ENCODE data around the gene TSSK2.

TSSK2 gene

DNA sequence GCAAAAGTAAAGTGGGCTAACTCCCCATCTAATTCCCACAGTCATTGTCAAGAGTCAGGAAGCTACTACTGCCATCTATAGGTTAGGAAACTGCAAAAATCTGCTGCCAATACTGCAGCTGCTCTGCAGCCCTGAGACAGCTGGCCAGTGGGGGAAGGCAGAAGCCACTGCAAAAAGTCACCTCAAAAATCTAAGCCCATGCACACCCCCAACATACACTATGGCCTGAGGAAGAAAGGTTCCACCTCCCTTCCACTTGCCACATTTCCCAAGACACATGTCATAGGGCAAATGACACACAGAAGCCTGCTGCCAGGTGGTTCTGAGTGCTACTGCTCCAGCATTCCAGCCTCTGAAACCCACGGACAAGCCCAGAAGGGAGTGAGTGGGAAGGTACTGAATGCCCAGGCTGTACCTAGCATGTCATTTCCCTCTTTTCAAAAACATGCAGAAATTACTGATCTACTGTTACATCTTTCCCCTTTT is 45.8 kb upstream of the TSSK2 start:
- Histone ChIP-seq H3K4me1 (ENCODE audit: insufficient read depth, poor library complexity, severe bottlenecking) (peaks cover 15% of the 10 kb centered on the region), H3K4me3 (ENCODE audit: severe bottlenecking) (no peak overlapping the region), H3K27me3 (ENCODE audit: insufficient read depth, poor library complexity, severe bottlenecking) (no peaks in the 10 kb centered on the region), H3K9me3 (ENCODE audit: severe bottlenecking) (no peaks in the 10 kb centered on the region), H3K27ac (ENCODE audit: poor library complexity, severe bottlenecking) (peak overlapping the region; percentile 33), H3K36me3 (ENCODE audit: low read depth) (peaks cover 27% of the 10 kb centered on the region)
- no peak for DNase-seq (ENCODE audit: low spot score)
- peak; percentile 65; the same call in 1 of the 3 replicates for ATAC-seq (ENCODE audit: low read depth)
- TF ChIP-seq, protein P1, sequence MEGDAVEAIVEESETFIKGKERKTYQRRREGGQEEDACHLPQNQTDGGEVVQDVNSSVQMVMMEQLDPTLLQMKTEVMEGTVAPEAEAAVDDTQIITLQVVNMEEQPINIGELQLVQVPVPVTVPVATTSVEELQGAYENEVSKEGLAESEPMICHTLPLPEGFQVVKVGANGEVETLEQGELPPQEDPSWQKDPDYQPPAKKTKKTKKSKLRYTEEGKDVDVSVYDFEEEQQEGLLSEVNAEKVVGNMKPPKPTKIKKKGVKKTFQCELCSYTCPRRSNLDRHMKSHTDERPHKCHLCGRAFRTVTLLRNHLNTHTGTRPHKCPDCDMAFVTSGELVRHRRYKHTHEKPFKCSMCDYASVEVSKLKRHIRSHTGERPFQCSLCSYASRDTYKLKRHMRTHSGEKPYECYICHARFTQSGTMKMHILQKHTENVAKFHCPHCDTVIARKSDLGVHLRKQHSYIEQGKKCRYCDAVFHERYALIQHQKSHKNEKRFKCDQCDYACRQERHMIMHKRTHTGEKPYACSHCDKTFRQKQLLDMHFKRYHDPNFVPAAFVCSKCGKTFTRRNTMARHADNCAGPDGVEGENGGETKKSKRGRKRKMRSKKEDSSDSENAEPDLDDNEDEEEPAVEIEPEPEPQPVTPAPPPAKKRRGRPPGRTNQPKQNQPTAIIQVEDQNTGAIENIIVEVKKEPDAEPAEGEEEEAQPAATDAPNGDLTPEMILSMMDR (IDR thresholded peaks at IDR 0.05; ENCODE audit: poor library complexity, severe bottlenecking), result peak; percentile 50

DNA sequence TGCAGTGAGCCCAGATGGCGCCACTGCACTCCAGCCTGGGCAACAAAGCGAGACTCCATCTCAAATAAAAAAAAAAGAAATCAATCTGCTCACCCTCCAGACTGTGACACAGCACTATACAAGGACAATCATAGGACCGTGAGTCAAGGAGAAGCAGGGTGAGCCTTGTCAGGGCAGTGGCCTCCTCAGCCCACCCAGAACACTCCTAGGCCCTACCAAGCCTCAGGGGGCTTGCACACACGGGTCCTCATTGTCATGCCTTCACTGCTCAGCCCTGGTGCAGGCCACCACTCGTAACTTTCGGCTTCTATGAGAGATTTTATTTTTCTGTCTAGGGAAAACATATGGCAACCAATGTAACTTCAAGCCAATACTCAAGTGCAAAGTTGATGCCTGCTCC is 44.7 kb upstream of the TSSK2 start:
- H3K4me1 ChIP-seq (ENCODE audit: insufficient read depth, poor library complexity, severe bottlenecking), result peaks cover 15% of the 10 kb centered on the region
- no peak for ATAC-seq (ENCODE audit: low read depth)
- no peaks in the 10 kb centered on the region for H3K27me3 ChIP-seq (ENCODE audit: insufficient read depth, poor library complexity, severe bottlenecking)
- H3K4me3 ChIP-seq (ENCODE audit: severe bottlenecking), result no peak overlapping the region
- DNase-seq (ENCODE audit: low spot score), result no peak
- TF ChIP-seq, protein P1 (IDR thresholded peaks at IDR 0.05; ENCODE audit: poor library complexity, severe bottlenecking), result no peak
- peak overlapping the region; percentile 33 for H3K27ac ChIP-seq (ENCODE audit: poor library complexity, severe bottlenecking)
- peaks cover 24% of the 10 kb centered on the region for H3K36me3 ChIP-seq (ENCODE audit: low read depth)
- H3K9me3 ChIP-seq (ENCODE audit: severe bottlenecking), result no peaks in the 10 kb centered on the region

DNA sequence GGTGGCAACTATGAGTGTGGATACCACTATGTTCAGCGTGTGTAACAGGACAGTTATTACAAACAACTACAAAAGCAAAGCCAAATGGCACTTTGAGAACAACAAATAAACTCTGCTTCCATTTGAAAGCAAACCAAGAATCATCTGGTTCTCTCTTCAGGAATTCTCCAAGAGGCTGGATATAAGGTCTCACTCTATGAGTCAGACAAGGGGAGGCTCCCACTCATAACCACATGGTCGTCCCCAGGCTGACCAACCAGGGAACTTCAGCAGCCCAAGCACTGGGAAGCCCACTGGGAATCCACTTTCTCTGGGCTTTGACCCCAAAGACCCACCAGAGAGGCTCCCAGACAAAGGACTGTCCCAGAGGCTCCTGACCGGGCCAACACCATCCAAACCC is 44.2 kb upstream of the TSSK2 start:
- peaks cover 20% of the 10 kb centered on the region for H3K36me3 ChIP-seq (ENCODE audit: low read depth)
- peak overlapping the region; percentile 33 for H3K27ac ChIP-seq (ENCODE audit: poor library complexity, severe bottlenecking)
- DNase-seq (ENCODE audit: low spot score) (no peak), ATAC-seq (ENCODE audit: low read depth) (peak; percentile 49; the same call in 1 of the 3 replicates)
- no peaks in the 10 kb centered on the region for H3K27me3 ChIP-seq (ENCODE audit: insufficient read depth, poor library complexity, severe bottlenecking)
- TF ChIP-seq, protein P1 (IDR thresholded peaks at IDR 0.05; ENCODE audit: poor library complexity, severe bottlenecking), result no peak
- no peak overlapping the region for H3K4me3 ChIP-seq (ENCODE audit: severe bottlenecking)
- no peaks in the 10 kb centered on the region for H3K9me3 ChIP-seq (ENCODE audit: severe bottlenecking)
- peaks cover 15% of the 10 kb centered on the region for H3K4me1 ChIP-seq (ENCODE audit: insufficient read depth, poor library complexity, severe bottlenecking)

DNA sequence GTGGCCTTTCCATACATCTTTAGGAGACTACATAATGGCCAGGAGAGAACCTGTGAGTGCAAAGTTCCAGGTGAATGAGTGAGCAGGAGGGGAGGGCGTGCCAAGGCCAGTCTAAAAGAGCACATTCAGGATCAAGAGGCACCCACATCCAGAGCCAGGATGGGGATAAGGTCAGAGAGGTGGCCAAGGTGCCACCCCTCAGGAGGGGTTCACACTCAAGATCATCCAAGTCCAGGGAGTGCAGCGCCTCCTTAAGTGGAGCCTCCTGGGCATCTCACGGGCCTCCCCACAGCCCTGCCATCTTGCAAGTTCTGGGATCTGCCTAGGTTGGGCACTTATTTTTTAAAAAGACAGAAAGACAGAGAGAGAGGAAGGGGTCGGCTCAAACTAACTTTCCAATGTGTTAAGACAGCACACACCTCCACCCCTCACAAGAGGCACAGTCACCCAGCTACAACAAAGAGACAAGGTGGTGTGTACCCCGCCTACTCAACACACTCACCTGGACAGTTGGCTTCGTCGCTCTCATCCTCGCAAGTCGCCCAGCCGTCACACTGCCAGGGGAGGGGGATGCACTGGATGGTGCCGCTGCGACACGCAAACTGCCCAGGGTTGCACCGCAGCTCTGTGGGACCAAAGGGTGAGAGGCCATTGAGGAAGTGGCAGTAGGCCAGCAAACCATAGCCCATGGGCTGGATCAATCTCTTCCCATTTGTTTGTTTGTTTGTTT is 42.1 kb upstream of the TSSK2 start:
- no peaks in the 10 kb centered on the region for H3K9me3 ChIP-seq (ENCODE audit: severe bottlenecking)
- peaks cover 24% of the 10 kb centered on the region for H3K36me3 ChIP-seq (ENCODE audit: low read depth)
- H3K27me3 ChIP-seq (ENCODE audit: insufficient read depth, poor library complexity, severe bottlenecking), result no peaks in the 10 kb centered on the region
- TF ChIP-seq, protein P1 (IDR thresholded peaks at IDR 0.05; ENCODE audit: poor library complexity, severe bottlenecking), result no peak
- no peak overlapping the region for H3K27ac ChIP-seq (ENCODE audit: poor library complexity, severe bottlenecking)
- no peak overlapping the region for H3K4me3 ChIP-seq (ENCODE audit: severe bottlenecking)
- DNase-seq (ENCODE audit: low spot score), result no peak
- peaks cover 15% of the 10 kb centered on the region for H3K4me1 ChIP-seq (ENCODE audit: insufficient read depth, poor library complexity, severe bottlenecking)
- ATAC-seq (ENCODE audit: low read depth), result no peak

DNA sequence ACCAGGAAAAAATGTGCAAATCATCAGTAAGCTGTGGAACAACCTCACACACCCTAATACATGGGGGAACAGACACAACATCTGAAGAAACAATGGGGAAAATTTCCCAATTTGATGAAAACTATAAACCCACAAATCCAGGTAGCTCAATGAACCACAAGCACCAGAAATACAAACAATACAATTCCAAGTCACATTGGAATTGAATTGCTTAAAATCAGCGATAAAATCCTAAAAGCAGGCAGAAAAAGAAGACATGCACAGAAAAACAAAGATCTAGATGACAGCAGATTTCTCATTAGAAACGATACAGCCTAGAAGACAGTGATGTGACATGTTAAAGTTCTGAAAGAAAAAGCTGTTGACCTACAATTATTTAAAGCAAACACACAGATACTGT is 40.9 kb upstream of the TSSK2 start:
- peaks cover 15% of the 10 kb centered on the region for H3K4me1 ChIP-seq (ENCODE audit: insufficient read depth, poor library complexity, severe bottlenecking)
- no peaks in the 10 kb centered on the region for H3K27me3 ChIP-seq (ENCODE audit: insufficient read depth, poor library complexity, severe bottlenecking)
- TF ChIP-seq, protein P1 (IDR thresholded peaks at IDR 0.05; ENCODE audit: poor library complexity, severe bottlenecking), result no peak
- DNase-seq (ENCODE audit: low spot score), result no peak
- no peak overlapping the region for H3K27ac ChIP-seq (ENCODE audit: poor library complexity, severe bottlenecking)
- peaks cover 24% of the 10 kb centered on the region for H3K36me3 ChIP-seq (ENCODE audit: low read depth)
- H3K9me3 ChIP-seq (ENCODE audit: severe bottlenecking), result no peaks in the 10 kb centered on the region
- H3K4me3 ChIP-seq (ENCODE audit: severe bottlenecking), result no peak overlapping the region
- ATAC-seq (ENCODE audit: low read depth), result no peak
